HG03558 (cell line): ENCODE data around the gene SCUBE3.

Experiments used
- ATAC-seq: cut with Tn5 transposase; IDR thresholded peaks from one replicate; pipeline ENCODE4 v1.9.1; 2021; ENCODE audit warnings: moderate number of reproducible peaks; ENCODE audit not compliant: unreplicated experiment; ENCODE audit errors: extremely low read depth

SCUBE3 gene

DNA sequence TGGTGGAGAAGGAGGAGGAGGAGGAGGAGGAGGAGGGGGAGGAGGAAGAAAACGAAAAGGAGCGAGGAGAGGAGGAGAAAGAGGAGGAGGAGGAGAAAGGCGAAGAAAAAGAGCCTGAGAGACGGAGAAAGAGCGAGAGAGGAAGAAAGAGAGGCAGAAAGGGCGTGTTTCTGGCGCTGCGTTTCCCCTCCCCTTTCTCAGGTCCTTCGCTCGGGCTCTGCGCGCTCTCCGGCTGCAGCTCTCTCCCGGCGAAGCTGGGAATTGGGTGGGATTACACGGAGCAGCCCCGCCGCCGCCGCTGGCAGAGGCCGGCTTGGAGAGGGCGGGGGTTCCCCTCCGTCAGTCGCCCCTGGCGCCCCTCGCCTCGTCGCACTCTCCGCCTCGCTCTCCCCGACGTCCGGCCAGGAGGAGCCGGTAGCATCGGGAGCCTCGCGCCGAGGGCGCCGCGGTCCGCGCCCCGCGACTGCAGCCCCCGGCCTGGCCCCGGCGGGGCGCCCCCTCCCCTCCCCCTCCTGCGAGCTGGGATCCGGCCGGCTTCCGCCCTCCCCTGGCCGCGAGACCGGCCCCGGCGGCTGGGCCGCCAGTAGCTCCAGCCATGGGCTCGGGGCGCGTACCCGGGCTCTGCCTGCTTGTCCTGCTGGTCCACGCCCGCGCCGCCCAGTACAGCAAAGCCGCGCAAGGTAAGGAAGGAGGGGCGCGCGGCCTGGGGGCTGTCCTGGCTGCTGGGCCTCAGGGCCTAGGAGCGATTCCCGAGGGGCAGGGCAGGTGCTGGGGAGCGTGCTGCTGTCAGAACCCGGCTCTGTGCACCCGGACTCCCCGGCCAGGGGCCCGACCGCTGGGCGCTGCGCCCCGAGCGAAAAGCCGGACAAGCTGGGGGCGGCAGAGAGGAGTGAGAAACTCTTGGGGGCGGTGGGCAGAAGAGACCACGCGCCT is at the start of gene SCUBE3:
TSS of gene SCUBE3 (plus strand) at position 133 of the 933 bp plus-strand sequence. CDS start at position 596, 463 bp downstream.
- ATAC-seq = no peak

DNA sequence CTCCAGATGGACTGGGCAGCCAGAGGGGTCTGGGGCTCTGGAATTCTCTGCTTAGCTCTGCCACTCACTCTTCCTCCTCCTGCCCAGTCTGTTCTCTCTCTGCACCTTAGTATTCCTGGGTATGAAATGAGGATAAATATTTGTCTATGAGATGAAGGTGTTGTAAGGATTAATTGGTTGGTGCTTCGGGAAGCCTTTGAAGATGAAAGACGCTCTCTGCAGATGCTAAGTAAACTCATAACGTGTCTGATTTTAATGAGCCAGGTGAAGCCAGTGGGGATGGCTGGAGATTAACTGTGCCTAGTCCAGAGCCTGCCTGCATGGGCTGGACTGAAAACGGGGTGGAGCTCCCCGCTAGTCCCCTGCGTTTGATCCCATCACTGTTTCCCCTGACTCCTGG is 49.5 kb upstream of the SCUBE3 start:
- no peak for ATAC-seq

DNA sequence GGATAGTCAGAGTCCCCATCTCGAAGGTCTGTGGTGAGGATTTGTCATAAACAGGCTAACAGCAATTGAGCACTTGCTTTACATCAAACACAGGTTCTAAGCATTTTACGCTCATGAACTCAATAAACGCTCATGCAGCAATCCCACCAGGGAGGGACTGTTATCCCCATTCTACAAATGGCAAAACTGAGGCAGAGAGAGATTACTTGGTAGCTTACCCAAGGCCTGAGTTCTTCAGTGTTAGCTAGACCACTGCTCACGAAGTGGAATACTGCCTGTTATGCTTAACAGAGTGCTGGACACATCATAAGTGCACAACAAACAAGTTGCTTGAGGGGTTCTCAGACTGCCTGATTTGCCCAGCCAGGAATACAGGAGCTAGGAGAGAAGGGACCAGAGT is 48.9 kb upstream of the SCUBE3 start:
- no peak for ATAC-seq

DNA sequence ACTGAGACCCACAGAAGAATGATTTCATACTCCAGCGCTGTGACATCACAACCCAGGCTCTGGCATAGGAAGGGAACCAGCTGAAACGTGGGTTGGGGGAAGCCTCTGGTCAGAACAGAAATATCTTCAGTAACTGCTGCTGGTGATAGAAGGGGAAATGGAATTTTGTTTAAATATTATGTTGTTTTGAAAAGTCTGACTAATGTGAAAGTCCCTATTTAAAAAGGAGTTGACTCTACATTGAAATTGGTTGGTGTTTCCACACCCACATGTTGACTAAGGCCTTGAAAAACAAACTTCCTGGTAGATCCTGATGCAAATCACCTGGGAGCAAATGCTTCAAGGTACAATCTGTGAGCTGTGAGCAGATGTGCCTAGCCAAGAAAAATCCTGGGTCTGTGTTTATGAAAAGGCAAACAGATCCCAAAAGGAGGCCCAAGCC is 48.1 kb upstream of the SCUBE3 start:
- ATAC-seq = no peak

- ATAC-seq = no peak
Observed at GRCh38 chr6:35166116-35166515, 47.6 kb upstream of the SCUBE3 start.

DNA sequence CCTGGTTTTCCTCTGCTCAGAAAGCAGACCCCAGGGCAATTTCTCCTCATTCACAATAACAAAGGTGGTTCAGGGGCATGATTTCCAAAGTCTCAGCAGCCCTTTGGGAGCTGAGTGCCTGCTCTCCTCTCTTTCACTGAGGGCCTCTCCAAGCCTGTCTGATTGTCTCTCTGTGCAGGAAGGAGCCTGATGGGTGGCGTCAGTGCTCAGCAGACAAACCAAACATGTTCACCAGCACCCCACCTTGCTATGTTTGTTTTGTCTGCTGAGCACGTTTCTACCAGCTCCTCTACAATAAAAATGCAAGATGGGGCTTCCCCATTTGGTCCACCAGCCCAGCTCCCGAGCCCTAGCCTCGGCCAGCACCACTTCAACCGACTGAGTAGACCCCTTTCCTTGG is 47.2 kb upstream of the SCUBE3 start:
- no peak for ATAC-seq

DNA sequence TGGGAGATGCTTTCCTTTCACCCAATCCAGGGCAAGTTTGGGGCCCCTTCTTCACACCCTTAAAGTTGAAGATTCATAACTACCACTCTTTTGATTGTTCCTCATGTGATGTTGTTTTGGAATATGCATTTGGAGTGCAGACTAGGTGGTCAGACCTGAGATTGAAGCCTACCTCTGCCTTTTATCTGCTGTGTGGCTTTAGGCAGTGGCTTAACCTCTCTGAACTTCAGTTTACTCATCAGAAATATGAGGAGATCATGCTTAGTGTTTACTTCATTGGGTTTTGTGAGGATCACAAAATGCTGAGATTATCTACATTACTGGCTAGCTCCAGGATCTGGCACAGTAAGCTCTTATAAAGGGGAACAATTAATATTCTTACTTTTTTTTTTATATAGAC is 46.3 kb upstream of the SCUBE3 start:
- no peak for ATAC-seq

DNA sequence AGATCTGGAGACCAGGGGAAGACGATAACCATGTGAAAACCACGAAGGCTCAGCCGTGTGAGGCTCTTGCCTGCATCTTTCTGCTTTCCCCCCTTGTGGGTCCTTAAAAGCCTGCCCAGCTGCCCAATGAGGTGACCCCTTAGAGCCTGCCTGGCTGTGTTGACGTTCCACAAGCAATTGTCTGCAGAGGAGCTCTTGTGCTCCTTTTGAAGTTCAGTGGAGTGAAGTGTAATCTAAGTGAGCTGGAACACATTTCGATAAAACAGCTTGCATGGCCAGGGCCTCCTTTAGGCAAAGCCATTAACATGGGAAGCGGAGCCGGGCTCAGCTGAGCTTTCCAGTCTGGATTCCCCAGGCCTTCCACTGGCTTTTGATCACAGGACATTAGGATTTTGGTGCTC is 45.3 kb upstream of the SCUBE3 start:
- ATAC-seq = no peak

DNA sequence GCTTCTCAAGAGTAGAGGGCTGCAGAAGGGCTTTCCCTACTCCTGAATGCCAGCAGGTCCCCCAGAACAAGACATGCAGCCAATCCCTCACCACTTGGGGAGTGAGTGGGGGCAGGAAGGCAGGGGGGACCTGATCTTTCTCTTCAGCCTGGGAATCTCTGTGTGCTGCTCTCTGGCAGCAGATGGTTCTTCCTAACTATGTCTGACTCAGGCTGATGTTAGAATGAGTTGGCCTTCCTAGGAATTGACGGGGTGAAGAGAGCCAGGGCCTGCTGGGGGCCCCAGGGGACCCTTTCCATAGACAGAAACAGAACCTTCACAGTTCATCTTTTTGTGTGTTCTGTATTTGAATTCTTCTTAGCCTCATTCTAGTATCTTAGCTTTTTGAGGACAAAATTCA is 43.6 kb upstream of the SCUBE3 start:
- ATAC-seq = no peak

DNA sequence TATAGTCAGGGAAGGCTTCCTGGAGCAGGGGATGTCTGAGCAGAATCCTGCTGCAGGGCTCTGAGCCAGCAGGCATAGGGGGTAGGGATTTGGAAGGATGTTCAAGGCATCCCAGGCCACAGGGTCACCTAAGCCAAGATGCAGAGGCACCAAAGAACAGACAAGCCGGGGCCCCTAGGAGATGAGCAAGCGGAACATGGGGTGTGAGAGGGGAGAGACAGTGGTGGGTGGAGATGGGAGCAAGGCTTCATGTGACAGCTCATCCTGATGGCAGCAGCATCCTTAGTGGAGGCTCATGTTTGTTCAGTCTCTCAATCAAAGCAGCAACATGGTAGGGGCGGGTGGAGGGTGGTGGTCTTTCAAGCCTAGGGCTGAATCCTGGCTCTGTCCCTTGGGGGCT is 42.9 kb upstream of the SCUBE3 start:
- ATAC-seq = no peak

DNA sequence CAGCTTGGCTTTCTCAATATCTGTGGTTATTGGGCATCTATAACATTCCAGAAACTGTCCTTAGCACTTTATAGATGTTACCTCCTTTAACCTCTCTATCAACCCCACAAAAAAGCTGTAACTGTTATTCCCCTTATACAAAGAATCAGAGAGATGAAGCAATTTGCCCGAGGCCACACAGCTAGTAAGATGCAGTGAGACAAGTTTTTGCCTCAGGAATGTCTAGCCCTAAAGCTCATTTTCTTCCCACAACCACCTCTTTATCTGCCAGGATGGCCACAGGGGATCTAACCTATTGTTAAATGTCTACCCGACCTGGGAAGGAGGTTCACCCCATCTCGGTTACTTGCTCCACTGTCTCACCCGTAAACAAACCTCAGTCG is 40.7 kb upstream of the SCUBE3 start:
- ATAC-seq = no peak

GRCh38 chr6:35173427-35174087 is 40.2 kb upstream of the SCUBE3 start:
- no peak for ATAC-seq

- no peak for ATAC-seq
Observed at GRCh38 chr6:35174088-35174434, 39.7 kb upstream of the SCUBE3 start.

GRCh38 chr6:35174501-35174900 is 39.3 kb upstream of the SCUBE3 start:
- no peak for ATAC-seq

DNA sequence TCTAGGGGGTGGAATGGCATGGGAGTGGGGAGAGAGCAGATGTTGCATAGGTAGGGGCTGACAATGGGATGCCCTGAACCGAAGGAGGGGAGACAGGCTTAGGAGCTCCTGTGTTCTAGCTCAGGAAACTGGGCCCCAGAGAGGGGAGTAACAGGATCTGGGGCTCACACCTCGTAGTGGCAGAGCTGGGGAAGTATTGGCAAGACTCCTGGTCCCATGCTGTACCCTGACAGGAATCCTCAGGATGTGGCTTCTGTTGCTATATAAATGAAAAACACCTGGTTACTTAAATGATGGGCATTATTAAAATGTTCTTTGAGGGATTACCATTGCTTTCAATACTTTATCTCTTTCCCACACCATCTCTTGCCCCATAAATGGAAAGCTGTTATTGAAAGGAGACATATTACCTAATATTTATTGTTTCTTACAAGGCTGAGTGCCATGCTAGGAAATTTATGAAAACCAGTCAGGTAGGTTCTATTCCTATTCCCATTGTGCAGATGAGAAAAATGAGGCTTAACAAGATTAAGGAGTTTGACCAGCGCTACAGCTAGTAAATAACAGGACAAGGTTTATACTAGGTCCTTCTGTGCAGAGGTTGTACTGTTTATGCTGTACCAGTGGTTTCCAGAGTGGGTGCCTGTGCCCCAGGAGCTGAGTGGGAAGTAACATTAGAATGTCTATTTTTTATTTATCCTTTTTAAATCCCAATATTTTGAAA is 37.3 kb upstream of the SCUBE3 start:
- no peak for ATAC-seq

DNA sequence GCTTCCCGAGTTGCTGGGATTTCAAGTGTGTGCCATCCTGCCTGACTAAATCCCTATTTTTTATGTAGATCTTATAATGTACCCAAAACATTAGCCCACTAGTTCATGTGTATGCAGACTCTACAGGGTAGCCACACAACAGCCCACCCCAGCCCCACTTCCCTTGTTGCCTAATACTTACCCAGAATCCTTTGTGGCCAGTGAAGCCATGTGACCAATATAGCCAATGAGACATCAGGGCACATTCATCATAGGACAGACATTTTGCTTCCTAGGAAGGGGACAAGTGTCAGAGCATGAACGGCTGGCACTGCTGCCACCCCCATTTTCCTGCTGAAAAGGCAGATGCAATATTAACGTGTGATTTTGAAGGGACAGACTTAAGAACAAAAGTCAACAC is 36.6 kb upstream of the SCUBE3 start:
- ATAC-seq = no peak

DNA sequence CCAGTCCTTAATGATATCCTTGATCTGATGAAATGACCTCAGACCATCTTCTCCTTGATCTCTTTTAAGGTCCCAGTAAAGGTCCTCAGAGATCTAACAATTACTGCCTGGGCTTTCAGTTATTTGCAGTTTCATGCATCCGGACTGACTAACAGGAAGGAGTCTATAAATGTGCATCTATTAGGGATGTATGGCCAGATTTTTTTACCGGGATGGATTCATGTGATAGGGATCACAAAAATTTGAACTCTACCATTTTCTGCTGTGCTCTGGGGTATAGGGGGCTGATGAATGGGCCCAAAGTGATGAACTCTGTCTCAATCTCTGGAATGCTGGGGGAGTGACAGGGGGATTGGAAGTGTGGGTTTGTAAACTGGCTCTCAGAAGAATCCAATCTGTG is 36.2 kb upstream of the SCUBE3 start:
- no peak for ATAC-seq

GRCh38 chr6:35178012-35178411 is 35.7 kb upstream of the SCUBE3 start:
- ATAC-seq = no peak

- ATAC-seq = no peak
Observed at GRCh38 chr6:35178932-35179832, 34.6 kb upstream of the SCUBE3 start.

GRCh38 chr6:35179901-35180535 is 33.7 kb upstream of the SCUBE3 start:
- ATAC-seq = no peak
